Inflammatory macrophage treated with lipopolysaccharide for 1 hour (primary cell): ENCODE data around the gene TFAM.

Source experiments
- DNase-seq, 2 donors: peaks; one replicate each; pipeline ENCODE4 v3.0.0-alpha.2; 2020 to 2022

Gene TFAM

GRCh38 chr10:58384999-58385783 lies at the start of gene TFAM:
Gene TFAM, plus strand, starts transcription at chr10:58385410. Its CDS starts 138 bp downstream, at chr10:58385548.
- peak; percentile 91 to 95 for DNase-seq

DNA sequence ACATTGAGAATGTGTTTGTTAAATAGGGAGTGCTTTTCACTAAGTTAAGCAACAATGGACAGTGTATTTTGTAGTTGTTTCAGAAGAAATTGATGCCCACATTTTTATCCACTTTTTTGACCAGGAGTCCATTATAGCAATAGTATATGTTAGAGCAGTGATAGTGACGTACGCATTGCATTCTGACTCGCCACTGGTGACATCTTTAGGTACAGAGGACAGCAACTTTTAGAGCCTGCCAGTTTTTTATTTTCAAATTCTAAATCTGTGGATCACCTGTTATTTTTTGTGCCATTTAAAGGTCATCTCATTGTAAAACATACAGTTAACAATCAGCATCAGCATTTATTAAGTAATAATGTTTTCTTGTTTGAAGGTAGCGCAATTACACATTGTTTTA lies 49.0 kb upstream of the TFAM start:
- no peak for DNase-seq

- no peak for DNase-seq
These were observed 43.8 kb upstream of the TFAM start for GRCh38 chr10:58341422-58341821.

GRCh38 chr10:58341947-58342346 lies 43.3 kb upstream of the TFAM start:
- DNase-seq: no peak

DNA sequence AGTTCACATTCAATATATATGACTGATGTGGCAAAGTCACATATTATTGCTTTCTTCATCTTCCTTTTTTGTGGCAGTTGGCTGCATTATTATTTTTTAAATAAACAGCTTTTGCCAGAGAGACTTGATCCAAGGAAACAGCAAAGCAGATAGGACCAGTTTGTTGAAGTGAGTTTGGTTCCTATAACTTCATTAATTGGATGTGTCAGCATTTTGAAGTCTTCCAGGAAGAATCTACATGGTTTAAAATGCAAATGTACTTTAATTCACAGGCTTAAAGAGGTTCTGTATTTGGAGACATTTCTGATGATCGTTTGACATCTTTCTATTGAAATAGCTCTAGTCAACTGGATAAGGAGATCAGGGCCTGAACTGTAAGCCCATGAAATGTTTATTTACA lies 37.2 kb upstream of the TFAM start:
- DNase-seq: no peak

DNA sequence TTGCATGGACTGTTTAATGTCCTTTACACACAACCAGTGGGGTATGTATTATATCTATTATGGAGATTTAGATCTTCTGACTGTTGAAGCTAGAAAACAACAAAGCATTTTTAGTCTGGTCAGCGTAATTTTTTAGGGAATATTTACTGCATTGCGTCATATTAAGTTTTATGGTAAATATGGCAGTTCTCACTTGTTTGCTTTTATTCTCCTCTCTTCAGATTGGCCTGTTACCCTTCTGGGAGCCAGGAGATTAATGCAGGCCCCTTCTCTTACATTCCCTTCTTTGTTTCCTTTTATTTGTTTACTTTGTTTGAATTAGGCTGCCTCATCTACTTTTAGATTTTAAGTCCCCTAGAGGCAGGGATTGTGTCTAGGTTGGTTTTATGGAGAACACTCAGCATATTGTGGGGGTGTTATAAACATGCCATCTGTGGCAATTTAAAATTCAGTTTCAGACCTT lies 36.6 kb upstream of the TFAM start:
- DNase-seq: no peak

- DNase-seq: no peak
These were observed 35.2 kb upstream of the TFAM start for GRCh38 chr10:58350023-58350422.

GRCh38 chr10:58350619-58351323 lies 34.4 kb upstream of the TFAM start:
- DNase-seq: peak; percentile 84 to 96

DNA sequence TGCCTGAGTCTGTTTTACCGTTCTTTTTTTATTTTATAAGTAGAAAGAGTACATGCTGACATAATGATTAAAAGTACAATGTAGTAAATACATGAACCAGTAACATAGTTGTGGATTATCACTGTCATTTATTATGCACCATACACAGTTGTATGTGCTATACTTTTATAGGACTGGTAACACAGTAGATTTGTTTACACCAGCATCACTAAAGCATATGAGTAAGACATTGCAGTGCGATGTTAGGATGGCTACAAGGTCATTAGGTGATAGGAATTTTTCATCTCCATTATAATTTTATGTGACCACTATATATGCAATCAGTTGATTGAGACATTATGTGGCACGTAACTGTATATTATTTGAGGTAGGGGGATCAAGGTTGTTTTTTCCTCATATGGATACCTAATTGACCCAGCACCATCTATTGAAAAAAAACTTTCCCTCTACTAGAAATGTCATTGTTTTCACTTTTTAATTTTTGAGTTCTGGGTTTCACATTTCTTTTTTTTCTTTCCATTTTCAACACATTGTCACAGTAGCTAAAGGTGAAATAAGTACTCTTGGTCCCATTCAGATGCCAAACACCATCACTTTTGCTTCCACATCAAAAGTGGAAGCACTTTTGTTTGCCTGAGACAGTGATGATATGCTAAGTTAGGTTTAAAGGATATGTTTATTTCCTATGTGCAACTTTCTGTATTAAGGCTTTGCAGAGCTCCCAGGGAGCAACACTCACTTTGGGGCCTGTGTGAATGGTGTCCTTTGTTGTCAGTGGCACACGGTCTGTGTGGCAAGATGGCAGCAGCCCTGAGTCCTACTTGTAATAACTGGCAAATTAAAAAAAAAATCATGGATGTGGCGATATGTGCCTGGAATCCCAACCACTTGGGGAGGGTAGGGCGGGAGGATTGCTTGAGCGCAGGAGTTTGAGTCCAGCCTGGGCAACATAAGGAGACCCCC lies 33.3 kb upstream of the TFAM start:
- DNase-seq: no peak

DNA sequence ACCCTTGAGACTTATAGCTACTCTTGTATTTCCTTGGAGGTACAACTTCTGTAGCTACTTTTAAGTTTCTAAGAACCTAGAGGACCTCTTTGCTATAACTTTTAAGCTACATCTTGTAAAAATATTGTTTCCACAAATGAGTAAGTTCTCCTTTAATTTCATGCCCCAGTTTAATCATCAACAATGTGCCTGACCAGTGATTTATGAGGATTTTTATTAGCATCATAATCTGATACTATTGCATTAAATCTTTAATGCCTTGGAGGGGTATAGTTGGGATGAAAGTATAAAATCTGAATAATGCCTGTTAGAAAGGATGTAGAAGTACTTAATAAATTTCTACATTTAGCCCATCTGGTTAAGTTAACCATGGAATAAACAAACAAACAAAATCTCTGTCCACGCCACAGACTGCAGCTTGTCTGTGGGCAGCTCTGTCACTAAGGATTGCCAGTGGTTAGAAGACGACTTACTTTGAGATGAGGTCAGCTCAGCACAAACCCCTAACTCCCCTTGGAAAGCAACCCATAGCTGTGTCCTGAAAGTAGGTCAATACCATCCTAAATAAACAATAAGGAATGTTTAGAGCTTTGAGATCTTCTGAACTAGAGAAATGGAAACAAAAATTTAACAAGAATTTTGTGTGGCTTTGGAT lies 32.1 kb upstream of the TFAM start:
- DNase-seq: no peak

GRCh38 chr10:58356756-58357155 lies 28.5 kb upstream of the TFAM start:
- DNase-seq: no peak

- DNase-seq: no peak
These were observed 26.8 kb upstream of the TFAM start for GRCh38 chr10:58358314-58358933.

DNA sequence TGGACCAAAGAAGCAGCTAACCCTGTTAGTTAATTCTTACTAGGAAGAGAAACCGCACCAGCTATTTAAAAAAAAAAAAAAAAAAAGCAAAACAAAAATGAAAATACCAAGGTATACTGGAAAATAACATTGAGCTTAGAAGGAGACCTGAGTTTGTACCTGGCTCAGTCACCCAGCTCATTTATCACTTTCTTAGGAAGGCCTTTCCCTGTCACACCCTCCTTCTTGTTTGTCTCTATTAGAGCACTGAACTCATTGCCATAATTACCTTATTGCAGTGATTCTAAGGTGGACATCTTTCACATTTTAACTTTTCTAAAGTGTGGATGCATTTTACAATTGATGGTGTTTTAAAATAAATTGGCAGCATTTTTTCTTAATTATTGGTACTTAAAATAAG lies 26.3 kb upstream of the TFAM start:
- DNase-seq: no peak

DNA sequence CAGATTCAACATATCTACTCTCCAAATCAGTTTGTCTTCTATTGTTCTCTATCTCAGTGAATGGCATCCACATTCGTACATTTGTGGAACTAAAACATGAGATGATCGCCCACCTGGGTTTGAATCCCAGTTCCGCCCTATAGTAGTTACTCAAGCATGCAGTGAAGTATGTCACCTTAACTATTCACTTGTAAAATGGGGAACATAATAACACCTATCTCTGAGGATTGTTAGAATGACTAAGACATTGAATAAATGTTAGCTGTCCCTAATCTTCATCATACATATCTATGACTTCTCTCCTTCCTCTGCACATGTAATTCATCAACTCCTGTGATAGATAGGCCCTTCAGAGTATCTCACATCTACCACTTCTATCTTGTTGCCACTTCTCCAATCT lies 25.7 kb upstream of the TFAM start:
- no peak for DNase-seq

GRCh38 chr10:58360412-58361004 lies 24.7 kb upstream of the TFAM start:
- DNase-seq: no peak

- DNase-seq: no peak
These were observed 23.9 kb upstream of the TFAM start for GRCh38 chr10:58361353-58361752.

DNA sequence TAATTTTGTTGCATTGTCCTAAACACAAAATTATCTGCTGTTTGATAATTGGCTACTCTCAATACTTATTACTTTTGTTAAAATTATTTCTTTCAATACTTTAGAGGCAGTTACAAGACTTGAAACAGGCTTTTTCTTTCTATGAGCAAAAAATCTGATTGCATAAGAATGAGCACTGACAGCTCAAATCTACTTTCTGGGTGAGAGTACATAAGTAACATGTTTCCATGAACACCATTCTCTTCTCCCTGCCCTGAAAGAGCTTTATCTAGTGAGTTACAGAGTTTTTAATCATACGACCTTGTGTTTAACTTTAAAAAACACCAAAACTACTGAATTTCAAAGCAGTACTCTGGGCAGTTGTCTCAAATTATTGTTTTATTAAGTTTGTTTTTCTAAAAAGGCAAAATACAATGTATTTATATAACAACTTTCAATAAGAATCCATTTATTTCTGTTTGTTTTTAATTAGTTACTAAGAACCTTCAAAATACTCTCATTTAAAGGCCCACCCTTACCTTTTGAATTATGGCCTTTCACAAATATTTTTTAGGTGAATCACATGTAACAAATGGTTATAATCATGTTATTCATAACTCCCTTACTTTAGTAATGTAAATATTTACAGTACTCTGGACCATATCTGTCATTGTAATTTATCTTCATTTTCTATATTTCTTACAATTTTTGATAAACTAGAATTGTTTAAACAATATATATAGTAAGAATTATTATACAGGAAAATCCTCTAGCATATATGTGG lies 23.0 kb upstream of the TFAM start:
- DNase-seq: no peak

GRCh38 chr10:58367069-58367468 lies 18.1 kb upstream of the TFAM start:
- peak; percentile 47 to 67 for DNase-seq

GRCh38 chr10:58371473-58371872 lies 13.7 kb upstream of the TFAM start:
- DNase-seq: no peak

DNA sequence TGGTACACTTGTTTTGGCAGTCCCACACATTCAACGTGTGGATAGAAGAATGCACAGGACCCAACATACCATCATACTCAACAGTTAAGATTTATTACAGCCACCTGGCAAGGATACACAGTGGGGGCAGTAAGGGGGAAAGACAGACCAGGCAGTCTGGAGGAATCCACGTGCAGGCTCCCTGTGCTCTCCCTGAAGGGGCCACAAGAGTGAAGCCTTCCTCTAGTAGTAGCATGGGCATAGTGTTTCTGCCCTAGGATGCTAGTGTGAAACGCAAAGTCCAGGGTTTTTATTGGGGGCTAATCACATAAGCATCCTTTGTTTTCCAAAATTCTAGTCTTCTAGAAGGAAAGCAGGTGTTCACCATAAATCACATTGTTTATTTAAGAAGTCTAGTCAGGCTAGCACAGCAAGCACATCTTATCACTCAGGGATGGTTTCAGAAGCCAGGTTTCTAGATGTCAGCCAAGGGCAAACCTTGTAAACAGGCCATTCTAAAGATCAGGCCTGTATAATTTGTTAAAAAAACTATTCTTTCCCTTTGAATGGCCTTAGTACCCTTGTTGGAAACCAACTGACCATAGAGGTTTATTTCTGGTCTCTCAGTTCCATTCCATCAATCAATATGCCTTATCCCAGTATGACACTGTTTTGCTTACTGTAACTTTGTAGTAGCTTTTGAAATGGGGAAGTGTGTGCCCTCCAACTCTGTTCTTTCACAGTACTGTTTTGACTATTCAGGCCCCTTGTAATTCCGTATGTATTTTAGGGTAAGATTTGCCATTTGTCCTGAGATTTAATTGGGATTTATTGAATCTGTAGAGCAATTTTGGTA lies 12.4 kb upstream of the TFAM start:
- no peak for DNase-seq
